Neural cell (in vitro differentiated cells): ENCODE results near the gene EN2. TPM values are rescaled to one million over a fixed set of nuclear protein-coding genes. Genes with fewer than 3 reads are reported as not detected.

Experiments used
- H2AFZ ChIP-seq: fragments of 200-600, 300-800 bp; sonication (generic), shearing (Covaris generic); 2 replicates; pipeline ENCODE4 v1.6.0; 2014; ENCODE audit warnings: low read depth, mild to moderate bottlenecking, antibody characterized with exemption, low read length, moderate library complexity
- H3F3A ChIP-seq: fragments of 200-600 bp; shearing (Covaris generic); 2 replicates; pipeline ENCODE4 v1.6.1; 2016; ENCODE audit warnings: mild to moderate bottlenecking, moderate library complexity, mixed read lengths, antibody characterized with exemption, low read length; ENCODE audit not compliant: insufficient read depth, poor library complexity, severe bottlenecking
- H3K27ac ChIP-seq: fragments of 200-600, 300-800 bp; sonication (generic), shearing (Covaris generic); 2 replicates; pipeline ENCODE4 v1.5.1; 2014; ENCODE audit warnings: mild to moderate bottlenecking, low read length, moderate library complexity
- H3K27me3 ChIP-seq: fragments of 300-800, 200-600 bp; sonication (generic), shearing (Covaris generic); 2 replicates; pipeline ENCODE4 v1.6.0; 2014; ENCODE audit warnings: mild to moderate bottlenecking, low read depth, low read length, moderate library complexity; ENCODE audit not compliant: insufficient read depth
- H3K36me3 ChIP-seq: fragments of 300-800, 200-600 bp; sonication (generic), shearing (Covaris generic); 2 replicates; pipeline ENCODE4 v1.5.1; 2014; ENCODE audit warnings: mild to moderate bottlenecking, antibody characterized with exemption, low read length, moderate library complexity; ENCODE audit not compliant: insufficient read depth
- H3K4me2 ChIP-seq: fragments of 300-800, 200-600 bp; sonication (generic), shearing (Covaris generic); 2 replicates; pipeline ENCODE4 v1.6.0; 2014; ENCODE audit warnings: mild to moderate bottlenecking, low read length
- H3K4me3 ChIP-seq: fragments of 300-800, 200-600 bp; sonication (generic), shearing (Covaris generic); 2 replicates; pipeline ENCODE4 v1.5.1; 2014; ENCODE audit warnings: mild to moderate bottlenecking, low read length, moderate library complexity
- H3K79me2 ChIP-seq: fragments of 200-600 bp; shearing (Covaris generic); replicated peaks from 2 replicates; pipeline ENCODE4 v1.6.0; 2014; ENCODE audit warnings: mild to moderate bottlenecking, low read length, moderate library complexity; ENCODE audit not compliant: insufficient read depth
- H3K9ac ChIP-seq: fragments of 300-800, 200-600 bp; sonication (generic), shearing (Covaris generic); 2 replicates; pipeline ENCODE4 v1.6.1; 2016; ENCODE audit warnings: mild to moderate bottlenecking, low read length, mixed read lengths
- H3K9me2 ChIP-seq: fragments of 200-600 bp; shearing (Covaris generic); 2 replicates; pipeline ENCODE4 v1.6.1; 2016; ENCODE audit warnings: mild to moderate bottlenecking, low read length, mixed read lengths; ENCODE audit not compliant: insufficient read depth
- H3K9me3 ChIP-seq: fragments of 200-600, 300-800 bp; sonication (generic), shearing (Covaris generic); 2 replicates; pipeline ENCODE4 v1.6.1; 2016; ENCODE audit warnings: mild to moderate bottlenecking, mixed run types, low read length, moderate library complexity, mixed read lengths
- H4K20me1 ChIP-seq: fragments of 200-600 bp; shearing (Covaris generic); 2 replicates; pipeline ENCODE4 v1.6.1; 2016; ENCODE audit warnings: mild to moderate bottlenecking, mixed run types; ENCODE audit not compliant: insufficient read depth
- CTCF ChIP-seq: fragments of 450-650 bp; IDR thresholded peaks from 2 replicates; pipeline ENCODE4 v1.5.1; 2014; ENCODE audit warnings: antibody characterized with exemption, mild to moderate bottlenecking, moderate library complexity; ENCODE audit not compliant: poor library complexity, severe bottlenecking
- EP300 ChIP-seq: fragments of 450-650 bp; conservative IDR thresholded peaks from 2 replicates; pipeline ENCODE4 v1.6.1; 2014; ENCODE audit warnings: antibody characterized with exemption, mild to moderate bottlenecking, moderate library complexity; ENCODE audit not compliant: poor library complexity, severe bottlenecking
- EZH2 ChIP-seq: fragments of 200-600, 300-800 bp; shearing (Covaris generic), sonication (generic); IDR thresholded peaks from 2 replicates; pipeline ENCODE4 v1.6.1; 2014; ENCODE audit warnings: antibody characterized with exemption, low read length, borderline replicate concordance, mild to moderate bottlenecking; ENCODE audit not compliant: insufficient read depth, poor library complexity, severe bottlenecking
- MXI1 ChIP-seq: fragments of 450-650 bp; conservative IDR thresholded peaks from 2 replicates; pipeline ENCODE4 v1.6.1; 2014; ENCODE audit warnings: antibody characterized with exemption, mild to moderate bottlenecking; ENCODE audit not compliant: poor library complexity, severe bottlenecking
- POLR2AphosphoS5 ChIP-seq: IDR thresholded peaks from 2 replicates; pipeline ENCODE4 v1.6.1; 2012
- RAD21 ChIP-seq: fragments of 450-650 bp; conservative IDR thresholded peaks from 2 replicates; pipeline ENCODE4 v1.6.1; 2014; ENCODE audit warnings: antibody characterized with exemption, mild to moderate bottlenecking, moderate library complexity
- REST ChIP-seq: IDR thresholded peaks from 2 replicates; pipeline ENCODE4 v1.6.1; 2012; ENCODE audit warnings: borderline replicate concordance
- SMC3 ChIP-seq: fragments of 450-650 bp; conservative IDR thresholded peaks from 2 replicates; pipeline ENCODE4 v1.6.1; 2014; ENCODE audit warnings: antibody characterized with exemption, mild to moderate bottlenecking, moderate library complexity; ENCODE audit not compliant: poor library complexity
- TAF1 ChIP-seq: IDR thresholded peaks from 2 replicates; pipeline ENCODE4 v1.6.1; 2012; ENCODE audit warnings: low read depth
- polyA plus RNA-seq: library from polyadenylated mRNA; depleted of rRNA; stranded (reverse); fragments of >200 nt; gene quantifications from 2 replicates; pipeline ENCODE4 v1.2.3, GENCODE V29; 2014

The EN2 gene
- polyA plus RNA-seq, 1 donor from 2014 or later: not detected

- Histone ChIP-seq H3K36me3 (no peaks in the 10 kb centered on the region), H3K27me3 (no peaks in the 10 kb centered on the region)
These were observed 33.0 kb upstream of the EN2 start for GRCh38 chr7:155425011-155425340.

GRCh38 chr7:155425887-155426286 lies 32.0 kb upstream of the EN2 start:
- Histone ChIP-seq H2AFZ (no peak overlapping the region), H3F3A (no peaks in the 10 kb centered on the region), H3K4me2 (no peak overlapping the region), H4K20me1 (no peaks in the 10 kb centered on the region), H3K27ac (no peak overlapping the region), H3K9me3 (no peaks in the 10 kb centered on the region), H3K9ac (no peak overlapping the region), H3K4me3 (no peak overlapping the region), H3K9me2 (no peaks in the 10 kb centered on the region), H3K36me3 (no peaks in the 10 kb centered on the region), H3K79me2 (no peaks in the 10 kb centered on the region), H3K27me3 (no peaks in the 10 kb centered on the region)
- TF ChIP-seq EZH2 (no peak), MXI1 (no peak), RAD21 (no peak), REST (no peak), TAF1 (no peak), EP300 (no peak), SMC3 (no peak), POLR2AphosphoS5 (no peak), CTCF (no peak)

More at GRCh38 chr7:155425011-155425340, 33.0 kb upstream of the EN2 start:
- TF ChIP-seq REST (no peak), TAF1 (no peak), RAD21 (no peak)
- Histone ChIP-seq H3K79me2 (no peaks in the 10 kb centered on the region), H3K4me2 (no peak overlapping the region), H4K20me1 (no peaks in the 10 kb centered on the region), H3F3A (no peaks in the 10 kb centered on the region), H3K9me3 (no peaks in the 10 kb centered on the region), H3K9me2 (no peaks in the 10 kb centered on the region), H3K4me3 (no peak overlapping the region), H3K27ac (no peak overlapping the region), H3K9ac (no peak overlapping the region), H2AFZ (no peak overlapping the region)
